IPS-15b (cell line): ENCODE data around the gene PRR19.
"Not testable (repeated sequence)": the region's sequence is repeated elsewhere in the genome, so short reads cannot be mapped to it uniquely, and the experiment has no call there.

Source experiments
- H3K27me3 ChIP-seq: one replicate; pipeline ENCODE4 v1.6.1; 2013; ENCODE audit warnings: low read length; ENCODE audit not compliant: control insufficient read depth, insufficient read depth
- H3K36me3 ChIP-seq: one replicate; pipeline ENCODE4 v1.6.1; 2013; ENCODE audit warnings: low read length; ENCODE audit not compliant: control insufficient read depth, insufficient read depth
- H3K4me1 ChIP-seq: one replicate; pipeline ENCODE4 v1.6.1; 2013; ENCODE audit warnings: mild to moderate bottlenecking, low read length; ENCODE audit not compliant: control insufficient read depth, insufficient read depth
- H3K4me3 ChIP-seq: one replicate; pipeline ENCODE4 v1.5.1; 2013; ENCODE audit warnings: low read depth, low read length
- H3K9ac ChIP-seq: one replicate; pipeline ENCODE4 v1.6.1; 2013; ENCODE audit warnings: low read depth, mild to moderate bottlenecking, low read length
- H3K9me3 ChIP-seq: one replicate; pipeline ENCODE4 v1.6.1; 2013; ENCODE audit warnings: mild to moderate bottlenecking, low read length; ENCODE audit not compliant: control insufficient read depth, insufficient read depth

Gene PRR19

GRCh38 chr19:42301646-42302203, at the start of gene PRR19:
Gene PRR19, plus strand, starts transcription at chr19:42302132. Its CDS starts 7,453 bp downstream, at chr19:42309585.
- Histone ChIP-seq H3K4me3 (peak within 1 kb of the TSS; percentile 84), H3K4me1 (peaks cover 8% of the 10 kb centered on the region), H3K9me3 (no peaks in the 10 kb centered on the region), H3K27me3 (no peaks in the 10 kb centered on the region), H3K36me3 (peaks cover 5% of the 10 kb centered on the region), H3K9ac (peak within 1 kb of the TSS; percentile 85)

GRCh38 chr19:42252365-42253244, 49.3 kb upstream of the PRR19 start:
- Histone ChIP-seq H3K4me1 (peaks cover 7% of the 10 kb centered on the region), H3K27me3 (no peaks in the 10 kb centered on the region), H3K9ac (peak overlapping the region; percentile 79), H3K36me3 (peaks cover 16% of the 10 kb centered on the region), H3K4me3 (peak overlapping the region; percentile 80), H3K9me3 (no peaks in the 10 kb centered on the region)

- Histone ChIP-seq H3K4me1 (peaks cover 7% of the 10 kb centered on the region), H3K36me3 (peaks cover 16% of the 10 kb centered on the region), H3K9me3 (no peaks in the 10 kb centered on the region), H3K9ac (peak overlapping the region; percentile 79), H3K4me3 (peak overlapping the region; percentile 80), H3K27me3 (no peaks in the 10 kb centered on the region)
These were observed 48.5 kb upstream of the PRR19 start for GRCh38 chr19:42253245-42254088.

GRCh38 chr19:42254089-42254849, 47.7 kb upstream of the PRR19 start:
- H3K9ac ChIP-seq: peak overlapping the region; percentile 54
- H3K27me3 ChIP-seq: no peaks in the 10 kb centered on the region
- peaks cover 7% of the 10 kb centered on the region for H3K4me1 ChIP-seq
- no peaks in the 10 kb centered on the region for H3K9me3 ChIP-seq
- H3K4me3 ChIP-seq: peak overlapping the region; percentile 80
- peaks cover 12% of the 10 kb centered on the region for H3K36me3 ChIP-seq

GRCh38 chr19:42254850-42255765, 46.8 kb upstream of the PRR19 start, which contains the start of gene ERF:
Gene ERF, minus strand, starts transcription at chr19:42255128. Its CDS starts 129 bp downstream, at chr19:42254999.
- Histone ChIP-seq H3K4me3 (peak within 1 kb of the TSS; percentile 80), H3K9ac (peak within 1 kb of the TSS; percentile 54), H3K36me3 (peaks cover 4% of the 10 kb centered on the region), H3K4me1 (peaks cover 7% of the 10 kb centered on the region), H3K9me3 (no peaks in the 10 kb centered on the region), H3K27me3 (no peaks in the 10 kb centered on the region)

GRCh38 chr19:42255766-42256745, 45.9 kb upstream of the PRR19 start:
- peaks cover 7% of the 10 kb centered on the region for H3K4me1 ChIP-seq
- H3K9me3 ChIP-seq: no peaks in the 10 kb centered on the region
- H3K9ac ChIP-seq: peak overlapping the region; percentile 47
- no peaks in the 10 kb centered on the region for H3K27me3 ChIP-seq
- peak overlapping the region; percentile 66 for H3K4me3 ChIP-seq
- H3K36me3 ChIP-seq: no peaks in the 10 kb centered on the region

GRCh38 chr19:42257842-42258241, 44.1 kb upstream of the PRR19 start:
- not testable (repeated sequence) for H3K4me1 ChIP-seq

GRCh38 chr19:42261763-42262162, 40.2 kb upstream of the PRR19 start:
- H3K4me1 ChIP-seq: no peaks in the 10 kb centered on the region
- no peak overlapping the region for H3K4me3 ChIP-seq
- no peaks in the 10 kb centered on the region for H3K9me3 ChIP-seq
- H3K9ac ChIP-seq: no peak overlapping the region
- H3K36me3 ChIP-seq: no peaks in the 10 kb centered on the region
- H3K27me3 ChIP-seq: no peaks in the 10 kb centered on the region

More at GRCh38 chr19:42257842-42258241, 44.1 kb upstream of the PRR19 start:
- H3K4me3 ChIP-seq, H3K36me3 ChIP-seq, H3K9ac ChIP-seq, H3K27me3 ChIP-seq, H3K9me3 ChIP-seq: not testable (repeated sequence)

GRCh38 chr19:42266105-42266504, 35.8 kb upstream of the PRR19 start:
- H3K27me3 ChIP-seq, H3K9ac ChIP-seq, H3K9me3 ChIP-seq, H3K4me1 ChIP-seq, H3K4me3 ChIP-seq, H3K36me3 ChIP-seq: not testable (repeated sequence)
